Prostate gland (tissue), 2 donors: ENCODE results near the gene PPA1. TPM values are rescaled to one million over a fixed set of nuclear protein-coding genes. Genes with fewer than 3 reads are reported as not detected.
"Not testable (repeated sequence)": the region's sequence is repeated elsewhere in the genome, so short reads cannot be mapped to it uniquely, and the experiment has no call there.

ENCODE experiments used
- DNase-seq: peaks from one replicate; pipeline ENCODE4 v3.0.0-alpha.2; 2019; ENCODE audit warnings: low spot score
- H3K27ac ChIP-seq, 2 donors: fragments of 200-600 bp; sonication (generic); 2 replicates each; pipeline ENCODE4 v1.5.1; 2017 to 2019
- H3K27me3 ChIP-seq: fragments of 200-600 bp; sonication (generic); replicated peaks from 2 replicates; pipeline ENCODE4 v1.5.1; 2019; ENCODE audit not compliant: insufficient read depth
- H3K36me3 ChIP-seq, 2 donors: fragments of 200-600 bp; sonication (generic); 1 replicate in 1 of 2; 2 replicates in 1 of 2; pipeline versions ENCODE4 v1.5.1 to v1.8.1; 2017 to 2019
- H3K4me1 ChIP-seq: fragments of 200-600 bp; sonication (generic); replicated peaks from 2 replicates; pipeline ENCODE4 v1.5.1; 2019
- H3K4me3 ChIP-seq, 2 donors: fragments of 200-600 bp; sonication (generic); 2 replicates each; pipeline ENCODE4 v1.5.1; 2017 to 2019
- H3K9me3 ChIP-seq: fragments of 200-600 bp; sonication (generic); 2 replicates; pipeline ENCODE4 v1.5.1; 2017
- POLR2A ChIP-seq: fragments of 450-650 bp; IDR thresholded peaks from one replicate; pipeline ENCODE4 v1.6.1; 2016; ENCODE audit warnings: antibody characterized with exemption, mild to moderate bottlenecking
- POLR2AphosphoS5 ChIP-seq: sonication (generic); formaldehyde crosslinking; IDR thresholded peaks from one replicate; pipeline ENCODE4 v1.6.1; 2017; ENCODE audit warnings: antibody characterized with exemption
- WGBS: methylation state at CpG from one replicate; pipeline ENCODE4 v1.1.5; 2018; 5-methylcytosine and 5-hydroxymethylcytosine counted together
- intact Hi-C: fragments of 100-400 bp; cut with DNase I; formaldehyde crosslinking; loops from one replicate; pipeline ENCODE4 v1.14.2; 2022
- total RNA-seq, 2 donors: library from RNA; depleted of rRNA; stranded (reverse); fragments of >200 nt; gene quantifications; one replicate each; pipeline ENCODE4 v1.1.0, GENCODE V29; 2016
- TF ChIP-seq, protein P1 (sequence below), 4 experiments: fragments of 200-600 bp in 2 of 4; fragments of 450-650 bp in 2 of 4; sonication (generic) in 2 of 4; IDR thresholded peaks; 1 replicate in 3 of 4; 2 replicates in 1 of 4; pipeline ENCODE4 v1.5.1; 2016 to 2019; ENCODE audit warnings: antibody characterized with exemption in 4 of 4, mild to moderate bottlenecking in 2 of 4, moderate library complexity in 2 of 4

Gene PPA1
- total RNA-seq, 2 donors from 2014 or later, result 79.4 to 109 TPM

DNA sequence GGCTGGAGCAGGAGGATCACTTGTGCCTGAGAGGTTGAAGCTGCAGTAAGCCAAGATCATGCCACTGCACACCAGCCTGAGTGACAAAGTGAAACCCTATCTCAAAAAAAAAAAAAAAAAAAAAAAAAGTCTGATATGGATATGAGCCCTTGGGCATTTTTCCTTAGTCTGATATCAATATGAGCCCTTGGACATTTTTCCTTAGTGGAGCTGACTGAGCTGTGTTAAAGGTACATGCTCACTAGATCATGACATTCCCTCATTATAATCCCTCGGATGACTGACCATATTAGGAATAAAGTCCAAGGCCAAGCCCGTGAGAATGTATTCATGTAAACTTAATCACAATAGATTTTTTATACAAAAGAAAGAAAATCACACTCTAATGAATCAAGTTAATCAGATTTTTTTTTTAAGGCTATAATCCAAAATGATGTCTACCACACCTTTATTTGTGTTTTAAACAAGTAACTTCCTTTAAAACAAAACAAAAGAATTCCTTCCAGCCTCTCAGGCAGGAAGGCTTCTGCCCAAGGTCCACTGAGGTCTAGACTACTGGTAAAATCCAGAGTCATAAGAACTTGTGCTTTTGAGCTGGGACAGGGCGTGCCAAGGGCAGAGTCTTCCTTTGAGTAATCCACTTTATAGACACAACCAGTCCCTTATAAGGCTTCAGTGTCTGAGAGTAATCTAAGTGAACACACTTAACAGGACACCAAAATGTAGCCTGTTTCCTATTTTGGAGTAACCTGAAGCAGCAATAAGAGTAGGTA, 5.5 kb downstream of the PPA1 start:
- peak; percentile 62 for TF ChIP-seq POLR2AphosphoS5
- TF ChIP-seq POLR2A, result no peak
- peaks cover 4% of the 10 kb centered on the region for H3K4me1 ChIP-seq
- no peaks in the 10 kb centered on the region for H3K9me3 ChIP-seq
- H3K4me3 ChIP-seq, result no peak overlapping the region
- peak overlapping the region; percentile 2 to 33 for H3K27ac ChIP-seq
- no peak for DNase-seq
- 66% methylated on average over 3 of the region's 3 CpGs for WGBS
- no peaks in the 10 kb centered on the region for H3K36me3 ChIP-seq
- intact Hi-C loops, result loop anchor here (10.0 kb wide), 1 partner anchor 307 kb away; no protein-coding TSS in a partner anchor
- H3K27me3 ChIP-seq, result no peaks in the 10 kb centered on the region

DNA sequence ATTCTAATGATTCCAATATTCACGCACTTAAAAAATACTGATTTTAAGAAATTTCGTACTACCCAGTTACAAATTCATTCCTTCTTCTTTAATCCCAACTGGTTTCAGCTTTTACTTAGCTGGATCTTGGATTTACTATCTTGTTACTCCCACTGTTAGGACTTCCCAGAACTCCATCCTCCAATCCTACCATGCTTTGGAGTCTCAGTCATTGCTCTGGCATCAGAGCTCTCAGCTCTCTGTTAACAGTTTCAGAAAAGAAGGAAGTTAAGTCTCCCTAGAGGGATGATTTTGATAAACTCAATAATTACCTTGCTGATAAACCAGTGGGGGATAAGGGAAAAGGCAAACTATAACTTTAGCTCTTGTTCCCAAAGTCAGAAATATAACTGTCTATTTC, 9.5 kb downstream of the PPA1 start:
- Histone ChIP-seq H3K36me3 (no peaks in the 10 kb centered on the region), H3K27me3 (no peaks in the 10 kb centered on the region), H3K9me3 (no peaks in the 10 kb centered on the region), H3K4me3 (no peak overlapping the region), H3K27ac (no peak overlapping the region), H3K4me1 (no peaks in the 10 kb centered on the region)
- no peak for DNase-seq
- WGBS, result 97% methylated on average over 2 of the region's 2 CpGs
- no peak for TF ChIP-seq POLR2AphosphoS5
- TF ChIP-seq, protein P1, sequence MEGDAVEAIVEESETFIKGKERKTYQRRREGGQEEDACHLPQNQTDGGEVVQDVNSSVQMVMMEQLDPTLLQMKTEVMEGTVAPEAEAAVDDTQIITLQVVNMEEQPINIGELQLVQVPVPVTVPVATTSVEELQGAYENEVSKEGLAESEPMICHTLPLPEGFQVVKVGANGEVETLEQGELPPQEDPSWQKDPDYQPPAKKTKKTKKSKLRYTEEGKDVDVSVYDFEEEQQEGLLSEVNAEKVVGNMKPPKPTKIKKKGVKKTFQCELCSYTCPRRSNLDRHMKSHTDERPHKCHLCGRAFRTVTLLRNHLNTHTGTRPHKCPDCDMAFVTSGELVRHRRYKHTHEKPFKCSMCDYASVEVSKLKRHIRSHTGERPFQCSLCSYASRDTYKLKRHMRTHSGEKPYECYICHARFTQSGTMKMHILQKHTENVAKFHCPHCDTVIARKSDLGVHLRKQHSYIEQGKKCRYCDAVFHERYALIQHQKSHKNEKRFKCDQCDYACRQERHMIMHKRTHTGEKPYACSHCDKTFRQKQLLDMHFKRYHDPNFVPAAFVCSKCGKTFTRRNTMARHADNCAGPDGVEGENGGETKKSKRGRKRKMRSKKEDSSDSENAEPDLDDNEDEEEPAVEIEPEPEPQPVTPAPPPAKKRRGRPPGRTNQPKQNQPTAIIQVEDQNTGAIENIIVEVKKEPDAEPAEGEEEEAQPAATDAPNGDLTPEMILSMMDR (IDR thresholded peaks at IDR 0.05), result no peak
- TF ChIP-seq POLR2A, result no peak
- intact Hi-C loops, result loop anchor here (10.0 kb wide), 1 partner anchor 311 kb away; no protein-coding TSS in a partner anchor

DNA sequence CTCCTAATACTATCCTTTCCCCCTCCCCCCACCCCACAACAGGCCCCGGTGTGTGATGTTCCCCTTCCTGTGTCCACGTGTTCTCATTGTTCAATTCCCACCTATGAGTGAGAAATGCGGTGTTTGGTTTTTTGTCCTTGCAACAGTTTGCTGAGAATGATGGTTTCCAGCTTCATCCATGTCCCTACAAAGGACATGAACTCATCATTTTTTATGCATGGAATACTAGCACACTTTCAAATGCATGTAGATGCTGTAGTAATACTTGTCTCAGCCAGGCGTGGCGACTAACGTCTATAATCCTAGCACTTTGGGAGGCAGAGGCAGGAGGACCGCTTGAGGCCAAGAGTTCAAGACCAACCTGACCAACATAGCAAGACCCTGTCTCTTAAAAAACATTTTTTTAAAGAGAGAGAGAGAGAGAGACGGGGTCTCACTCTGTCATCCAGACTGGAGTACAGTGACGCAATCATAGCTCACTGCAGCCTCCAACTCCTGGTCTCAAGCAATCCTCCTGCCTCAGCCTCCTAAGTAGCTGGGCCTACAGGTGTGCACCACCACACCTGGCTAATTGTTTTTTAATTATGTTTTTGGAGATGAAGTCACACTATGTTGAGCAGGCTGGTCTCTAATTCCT, 10.3 kb downstream of the PPA1 start:
- H3K4me3 ChIP-seq, H3K4me1 ChIP-seq, H3K27ac ChIP-seq, DNase-seq, H3K27me3 ChIP-seq, H3K9me3 ChIP-seq, H3K36me3 ChIP-seq: not testable (repeated sequence)
- 75% methylated on average over 9 of the region's 9 CpGs for WGBS
- intact Hi-C loops, result loop anchor here (10.0 kb wide), 1 partner anchor 312 kb away; no protein-coding TSS in a partner anchor

DNA sequence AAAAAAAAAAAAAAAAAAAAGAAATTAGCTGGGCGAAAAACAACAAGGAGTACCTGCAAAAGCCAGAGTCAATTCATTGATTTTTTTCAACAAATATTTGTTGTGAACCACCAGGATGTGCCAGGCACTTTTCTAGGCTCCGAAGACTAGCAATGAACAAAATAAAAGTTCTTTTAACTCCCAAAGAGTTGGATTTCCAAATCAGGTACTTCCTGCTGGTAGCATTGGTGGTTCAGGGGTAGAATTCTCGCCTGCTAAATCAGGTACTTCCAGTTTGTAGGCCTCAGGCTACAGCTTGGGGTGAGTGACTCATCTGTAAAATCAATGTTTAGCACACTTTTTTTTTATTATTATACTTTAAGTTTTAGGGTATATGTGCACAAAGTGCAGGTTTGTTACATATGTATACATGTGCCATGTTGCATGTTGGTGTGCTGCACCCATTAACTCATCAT, 10.9 kb downstream of the PPA1 start:
- Histone ChIP-seq H3K4me1 (no peaks in the 10 kb centered on the region), H3K9me3 (no peaks in the 10 kb centered on the region), H3K27me3 (no peaks in the 10 kb centered on the region), H3K27ac (no peak overlapping the region), H3K4me3 (no peak overlapping the region), H3K36me3 (no peaks in the 10 kb centered on the region)
- intact Hi-C loops, result loop anchor here (10.0 kb wide), 1 partner anchor 312 kb away; no protein-coding TSS in a partner anchor
- DNase-seq, result peak; percentile 43
- WGBS, result 56% methylated on average over 3 of the region's 3 CpGs
- TF ChIP-seq POLR2A (no peak), POLR2AphosphoS5 (peak; percentile 11)
- TF ChIP-seq, protein P1 (IDR thresholded peaks at IDR 0.05), result peak in 1 of 4 experiments; percentile 7

DNA sequence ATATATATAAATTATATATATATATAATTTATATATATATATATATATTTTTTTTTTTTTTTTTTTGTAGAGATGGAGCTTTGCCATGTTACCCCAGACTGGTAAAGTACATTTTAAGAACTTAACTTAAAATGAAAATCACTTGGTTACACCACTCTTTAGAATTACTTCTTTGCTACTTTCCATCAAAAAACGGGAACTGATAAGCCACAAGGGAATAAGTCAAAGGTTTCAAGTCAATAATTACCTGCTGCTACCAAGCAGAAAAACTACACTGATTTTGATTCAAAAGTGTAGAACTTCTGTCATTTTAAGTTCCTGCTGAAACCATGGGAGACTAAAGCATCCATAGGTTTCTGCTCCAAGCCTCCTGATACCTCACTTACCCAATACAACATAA, 12.2 kb downstream of the PPA1 start:
- Histone ChIP-seq H3K4me3 (no peak overlapping the region), H3K27ac (no peak overlapping the region), H3K4me1 (no peaks in the 10 kb centered on the region), H3K9me3 (no peaks in the 10 kb centered on the region), H3K36me3 (no peaks in the 10 kb centered on the region), H3K27me3 (no peaks in the 10 kb centered on the region)
- TF ChIP-seq POLR2AphosphoS5, result no peak
- no peak for TF ChIP-seq POLR2A
- TF ChIP-seq, protein P1 (IDR thresholded peaks at IDR 0.05), result no peak
- WGBS, result 55% methylated on average over 1 of the region's 1 CpG
- DNase-seq, result no peak
- intact Hi-C loops, result loop anchor here (1.0 to 10.0 kb wide), 2 partner anchors 143 to 314 kb away; no protein-coding TSS in a partner anchor
